ENCODE measurements around the gene GP9. TPM values are rescaled to one million over a fixed set of nuclear protein-coding genes. Genes with fewer than 3 reads are reported as not detected.

GP9 gene
- not detected in 2 replicates for total RNA-seq

GRCh38 chr3:129060276-129061022, at the start of gene GP9:
TSS of gene GP9 (plus strand) at chr3:129060779. CDS start at chr3:129061740, 961 bp downstream.

Other genes with a start within 250 kb of the GP9 start
- 21.2 and 33.7 TPM in 2 replicates for gene ACAD9, start 181.2 kb upstream of the GP9 start, total RNA-seq
- gene CFAP92, start 66.7 kb upstream of the GP9 start, total RNA-seq = 0.40 and 1.3 TPM in 2 replicates
- gene EFCC1, start 59.5 kb upstream of the GP9 start, total RNA-seq = 0.65 and 10.5 TPM in 2 replicates
- 17.6 and 24.9 TPM in 2 replicates for gene RAB43, start 61.0 kb downstream of the GP9 start, total RNA-seq
- gene ISY1, start 100.3 kb downstream of the GP9 start, total RNA-seq = 24.4 and 27.5 TPM in 2 replicates
- gene CNBP, start 123.1 kb downstream of the GP9 start, total RNA-seq = 251 and 330 TPM in 2 replicates
- gene COPG1, start 188.8 kb downstream of the GP9 start, total RNA-seq = 185 and 256 TPM in 2 replicates
- 22.8 and 23.3 TPM in 2 replicates for gene HMCES, start 218.1 kb downstream of the GP9 start, total RNA-seq